Amniotic epithelial cell (primary cell): ENCODE data around the gene LRMDA.

Experiments used
- DNase-seq: peaks from one replicate; pipeline ENCODE4 v3.0.0-alpha.2; 2010; ENCODE audit warnings: low read depth

Gene LRMDA

GRCh38 chr10:76086761-76087639, 655.6 kb downstream of the LRMDA start:
- peak; percentile 100 for DNase-seq

GRCh38 chr10:76088008-76088407, 656.6 kb downstream of the LRMDA start:
- no peak for DNase-seq

- DNase-seq = no peak
These were observed 657.6 kb downstream of the LRMDA start for GRCh38 chr10:76088980-76089379.

- no peak for DNase-seq
These were observed 658.2 kb downstream of the LRMDA start for GRCh38 chr10:76089556-76090180.

GRCh38 chr10:76091926-76092325, 660.5 kb downstream of the LRMDA start:
- no peak for DNase-seq

GRCh38 chr10:76106611-76107010, 675.2 kb downstream of the LRMDA start:
- no peak for DNase-seq

- DNase-seq = no peak
These were observed 677.3 kb downstream of the LRMDA start for GRCh38 chr10:76108563-76109359.

GRCh38 chr10:76111404-76111803, 680.0 kb downstream of the LRMDA start:
- no peak for DNase-seq

- no peak for DNase-seq
These were observed 680.8 kb downstream of the LRMDA start for GRCh38 chr10:76111986-76112825.

- DNase-seq = peak; percentile 89
These were observed 681.4 kb downstream of the LRMDA start for GRCh38 chr10:76112826-76113150.

GRCh38 chr10:76113952-76114351, 682.5 kb downstream of the LRMDA start:
- peak; percentile 40 for DNase-seq

GRCh38 chr10:76114581-76115001, 683.2 kb downstream of the LRMDA start:
- DNase-seq = peak; percentile 36

- DNase-seq = no peak
These were observed 683.7 kb downstream of the LRMDA start for GRCh38 chr10:76115131-76115470.

GRCh38 chr10:76115471-76116155, 684.2 kb downstream of the LRMDA start:
- peak; percentile 67 for DNase-seq

GRCh38 chr10:76116523-76116922, 685.1 kb downstream of the LRMDA start:
- DNase-seq = no peak

- DNase-seq = no peak
These were observed 686.5 kb downstream of the LRMDA start for GRCh38 chr10:76117949-76118348.

- no peak for DNase-seq
These were observed 687.6 kb downstream of the LRMDA start for GRCh38 chr10:76119036-76119435.

GRCh38 chr10:76119515-76119914, 688.1 kb downstream of the LRMDA start:
- peak; percentile 40 for DNase-seq

GRCh38 chr10:76122056-76122455, 690.6 kb downstream of the LRMDA start:
- DNase-seq = no peak

- no peak for DNase-seq
These were observed 692.9 kb downstream of the LRMDA start for GRCh38 chr10:76124280-76124679.

- DNase-seq = no peak
These were observed 694.5 kb downstream of the LRMDA start for GRCh38 chr10:76125900-76126299.
